Endothelial cell of umbilical vein (primary cell): Measurements from ENCODE around the gene ATP13A3.

Source experiments
- CTCF ChIP-seq, 2 donors: IDR thresholded peaks; 1 replicate in 1 of 2; 2 replicates in 1 of 2; pipeline ENCODE4 v1.5.1; 2011; ENCODE audit warnings: low read length in 2 of 2, mild to moderate bottlenecking in 2 of 2, moderate library complexity in 2 of 2, control low read depth in 1 of 2, inconsistent platforms in 1 of 2, low read depth in 1 of 2; ENCODE audit not compliant: insufficient read depth in 1 of 2; ENCODE audit errors: extremely low read depth in 1 of 2
- JUN ChIP-seq: IDR thresholded peaks from 2 replicates; pipeline ENCODE4 v1.6.1; 2011; ENCODE audit warnings: borderline replicate concordance, low read depth; ENCODE audit not compliant: insufficient read length, insufficient read depth
- POLR2A ChIP-seq: IDR thresholded peaks from 2 replicates; pipeline ENCODE4 v1.6.1; 2012; ENCODE audit warnings: low read depth, mild to moderate bottlenecking, control low read depth, low read length

DNA sequence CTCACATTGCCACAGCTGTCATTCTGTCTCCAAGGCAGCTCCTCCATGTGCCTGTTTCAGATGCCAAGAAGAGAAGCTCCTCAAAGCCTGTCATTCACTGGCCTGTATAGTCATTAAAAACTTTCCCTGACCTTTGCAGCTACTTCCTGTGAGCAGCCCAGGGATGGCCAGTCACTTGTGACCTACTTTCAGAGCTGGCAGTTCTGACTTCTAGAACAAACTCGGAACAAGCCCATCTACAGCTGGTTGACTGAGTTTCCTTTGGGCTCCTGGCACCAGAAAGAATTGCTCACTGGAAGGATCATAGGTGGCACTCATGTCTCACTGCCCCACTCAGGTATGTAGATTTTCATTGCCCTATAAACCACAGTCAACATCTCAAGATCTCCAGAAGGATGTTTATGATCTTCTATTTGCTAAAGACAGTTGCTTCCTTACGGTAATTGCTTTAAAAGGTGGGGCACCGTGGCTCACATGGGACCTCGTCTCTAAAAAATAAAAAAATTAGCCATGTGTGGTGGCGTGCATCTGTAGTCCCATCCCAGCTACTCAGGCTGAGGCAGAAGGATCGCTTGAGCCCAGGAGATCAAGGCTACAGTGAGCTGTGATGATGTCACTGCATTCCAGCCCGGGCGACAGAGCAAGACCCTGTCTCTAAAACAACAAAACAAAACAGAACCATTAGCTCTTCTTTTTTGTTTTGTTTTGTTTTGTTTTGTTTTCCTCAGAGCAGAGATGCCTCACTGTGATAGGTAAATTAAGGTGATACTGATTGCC is 11.2 kb upstream of the ATP13A3 start:
- TF ChIP-seq CTCF (IDR thresholded peaks at IDR 0.05; ENCODE audit: extremely low read depth in 1 of 2, insufficient read depth in 1 of 2, low read depth in 1 of 2, low read length in 2 of 2) (no peak), POLR2A (no peak), JUN (no peak)
